ENCODE data around the gene ZFPL1.
A peak's percentile ranks its signal among the peaks of the same experiment; 100 is the strongest.

Gene ZFPL1

DNA sequence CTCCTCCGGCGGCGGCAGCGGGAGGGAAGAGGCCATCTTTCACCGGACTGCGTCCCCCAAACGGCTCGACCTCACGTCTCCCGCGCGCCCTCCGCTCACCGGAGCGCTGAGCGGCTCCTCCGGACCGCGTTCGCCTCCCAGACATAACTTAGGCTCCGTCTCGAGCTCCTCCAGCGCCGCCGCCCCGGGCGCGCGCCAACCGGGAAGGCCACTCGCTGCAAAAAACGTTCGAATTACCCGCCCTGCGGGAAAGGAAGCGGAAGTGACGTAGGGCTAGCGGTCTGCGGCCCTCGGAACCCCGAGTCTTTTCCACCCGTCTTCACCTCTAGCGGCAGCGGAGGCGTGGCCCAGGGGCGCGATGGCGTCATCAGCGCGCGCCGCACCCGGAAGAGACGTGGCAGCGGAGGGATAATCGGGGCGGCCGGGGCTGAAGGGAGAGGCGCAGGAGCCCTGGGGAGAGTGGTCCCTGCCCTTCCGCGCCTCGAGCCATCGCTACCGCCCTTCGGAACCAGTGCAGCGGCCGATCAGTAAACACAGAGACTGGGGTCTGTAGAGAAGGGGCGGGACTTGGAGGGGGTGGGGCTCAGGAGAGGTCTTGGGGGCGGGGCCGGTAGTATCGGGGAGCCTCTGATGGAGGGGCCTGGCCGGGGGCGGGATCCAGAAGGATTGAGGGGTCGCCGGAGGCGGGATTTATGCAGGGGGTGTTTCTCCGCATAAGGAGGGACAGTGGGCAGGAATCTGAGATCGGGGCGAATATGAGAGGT lies at the start of gene ZFPL1, which contains the start of gene CDCA5:
ZFPL1 (plus strand) TSS at position 389 of the 764 bp plus-strand sequence. CDS start 477 bp downstream, outside the sequence.
CDCA5 (minus strand) TSS at position 207 of the 764 bp plus-strand sequence; CDS start at position 145, 62 bp downstream.
- DNase-seq (ENCODE audit: insufficient read length, low spot score) (peak; percentile 98), FAIRE-seq (peak; percentile 76)

- DNase-seq (ENCODE audit: insufficient read length, low spot score) (no peak), FAIRE-seq (no peak)
These were observed 49.6 kb upstream of the ZFPL1 start for GRCh38 chr11:65034423-65034822.

DNA sequence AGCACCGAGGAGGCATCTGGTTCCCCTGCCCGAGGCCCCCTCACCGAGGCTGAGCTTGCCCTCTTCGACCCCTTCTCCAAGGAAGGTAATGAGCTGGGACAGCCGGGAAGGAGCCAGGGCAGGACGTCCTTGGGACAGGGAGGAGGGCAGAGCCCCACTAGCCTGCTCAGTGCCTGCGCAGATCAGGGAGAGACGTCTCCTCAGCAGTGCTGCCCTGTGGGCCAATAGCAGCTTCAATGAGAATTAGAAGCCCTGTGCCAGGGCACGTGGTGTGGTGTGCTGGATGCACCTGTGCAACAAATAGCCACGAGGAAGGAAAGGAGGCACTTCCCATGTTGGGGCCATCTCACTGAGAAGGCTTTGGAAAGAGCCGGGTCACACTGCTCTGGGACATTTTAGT lies 48.4 kb upstream of the ZFPL1 start:
- FAIRE-seq: no peak

DNA sequence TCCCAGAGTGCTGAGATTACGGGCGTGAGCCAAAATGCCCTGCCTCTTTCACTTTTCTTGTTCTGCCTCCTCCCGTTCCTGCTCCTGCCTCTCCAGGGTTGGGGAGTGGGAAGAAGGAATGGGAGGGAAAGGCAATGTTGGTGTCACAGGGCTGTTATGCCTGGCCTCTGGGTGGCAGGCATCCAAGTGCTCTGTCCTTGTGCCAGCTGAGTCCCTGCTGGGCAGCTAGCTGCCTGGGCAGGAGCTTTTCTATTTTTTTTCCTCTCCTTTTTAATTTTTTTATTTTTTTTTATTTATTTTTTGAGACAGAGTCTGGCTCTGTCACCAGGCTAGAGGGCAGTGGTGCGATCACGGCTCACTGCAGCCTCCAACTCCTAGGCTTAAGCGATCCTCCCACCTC lies 47.1 kb upstream of the ZFPL1 start:
- FAIRE-seq: no peak
- no peak for DNase-seq (ENCODE audit: insufficient read length, low spot score)

More for the DNA sequence above, 48.4 kb upstream of the ZFPL1 start:
- no peak for DNase-seq (ENCODE audit: insufficient read length, low spot score)

DNA sequence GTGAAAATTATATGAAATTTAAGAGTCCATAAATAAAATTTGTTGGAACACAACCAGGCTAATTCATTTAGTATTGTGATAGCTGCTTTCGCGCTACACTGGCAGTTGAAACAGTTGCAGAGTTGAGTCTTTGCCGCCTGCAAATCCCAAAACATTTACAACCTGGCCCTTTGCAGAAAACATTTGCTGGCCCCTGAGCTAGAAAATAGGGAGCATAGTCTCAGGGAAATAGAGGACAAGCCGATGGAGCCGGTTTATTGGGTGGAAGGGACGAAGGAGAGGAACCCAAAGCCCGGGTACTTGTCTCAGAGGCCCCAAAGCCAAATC lies 43.5 kb upstream of the ZFPL1 start:
- no peak for FAIRE-seq

DNA sequence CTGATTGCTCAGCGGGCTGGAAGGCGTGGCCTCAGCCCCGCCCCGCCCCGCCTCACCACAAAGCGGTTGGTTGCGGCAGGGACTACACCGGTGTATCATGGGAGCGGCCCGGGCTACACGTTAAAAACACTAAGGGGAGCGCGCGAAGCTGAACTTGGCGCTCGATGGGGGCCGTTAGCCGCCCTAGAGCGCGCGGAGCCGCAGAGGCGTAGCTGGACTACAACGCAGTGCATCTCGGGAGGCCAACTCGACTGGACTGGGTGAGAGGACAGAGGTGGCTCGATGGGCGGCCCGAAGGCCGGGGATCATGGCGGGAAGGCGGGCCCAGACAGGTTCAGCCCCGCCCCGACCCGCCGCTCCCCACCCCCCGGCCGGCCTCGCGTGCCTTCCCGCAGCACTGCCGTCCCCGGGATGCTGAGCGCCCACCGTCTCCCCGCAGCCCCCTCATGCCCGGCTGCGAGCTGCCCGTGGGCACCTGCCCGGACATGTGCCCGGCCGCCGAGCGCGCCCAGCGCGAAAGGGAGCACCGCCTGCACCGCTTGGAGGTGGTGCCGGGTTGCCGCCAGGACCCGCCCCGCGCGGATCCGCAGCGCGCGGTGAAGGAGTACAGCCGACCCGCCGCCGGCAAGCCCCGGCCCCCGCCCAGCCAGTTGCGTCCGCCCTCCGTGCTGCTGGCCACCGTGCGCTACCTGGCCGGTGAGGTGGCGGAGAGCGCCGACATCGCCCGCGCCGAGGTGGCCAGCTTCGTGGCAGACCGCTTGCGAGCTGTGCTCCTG lies 43.0 kb upstream of the ZFPL1 start, which contains the start of gene SAC3D1:
SAC3D1 (plus strand) TSS at position 364 of the 776 bp plus-strand sequence; CDS start at position 447, 83 bp downstream.
- peak; percentile 97 for FAIRE-seq

More for the DNA sequence above, 43.5 kb upstream of the ZFPL1 start:
- DNase-seq (ENCODE audit: insufficient read length, low spot score): no peak

DNA sequence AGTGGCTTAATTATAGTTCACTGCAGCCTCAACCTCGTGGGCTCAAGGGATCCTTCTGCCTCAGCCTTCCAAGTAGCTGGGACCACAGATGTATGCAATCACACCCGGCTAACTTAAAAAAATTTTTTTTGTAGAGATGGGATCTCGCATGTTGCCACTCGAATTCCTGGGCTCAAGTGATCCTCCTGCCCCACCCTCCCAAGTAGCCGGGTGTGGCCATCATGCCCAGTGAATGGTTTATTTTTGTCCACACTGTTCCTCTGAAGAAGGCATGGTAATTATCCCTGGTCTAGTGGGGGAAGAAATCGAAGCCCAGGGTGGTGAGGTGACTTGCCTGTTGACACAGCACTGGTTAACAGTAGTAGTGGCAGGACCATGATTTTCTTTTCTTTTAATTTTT lies 41.1 kb upstream of the ZFPL1 start:
- no peak for DNase-seq (ENCODE audit: insufficient read length, low spot score)
- FAIRE-seq: no peak

More for the DNA sequence above, 43.0 kb upstream of the ZFPL1 start, which contains the start of gene SAC3D1:
- peak; percentile 97 for DNase-seq (ENCODE audit: insufficient read length, low spot score)

- DNase-seq (ENCODE audit: insufficient read length, low spot score) (no peak), FAIRE-seq (no peak)
These were observed 40.0 kb upstream of the ZFPL1 start for GRCh38 chr11:65043881-65044501.

DNA sequence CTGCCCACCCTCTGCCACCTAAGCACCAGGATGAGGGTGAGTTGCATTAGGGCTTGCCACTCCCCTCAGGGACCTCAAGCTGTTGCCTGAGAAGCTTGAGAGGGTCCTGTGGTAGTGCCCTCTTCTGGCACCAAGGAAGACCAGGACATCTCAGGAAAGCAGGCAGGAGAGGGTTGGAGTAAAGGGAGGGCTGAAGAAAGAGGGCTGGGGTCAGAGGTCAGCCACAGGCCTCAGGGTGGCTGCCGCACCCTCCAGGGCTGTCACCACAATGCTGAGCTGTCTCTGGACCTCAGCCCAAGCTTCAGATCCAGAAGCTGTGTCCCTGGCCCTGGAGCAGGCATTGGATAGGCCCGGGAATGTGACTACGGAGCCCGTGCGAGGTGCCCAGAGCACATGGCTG lies 39.0 kb upstream of the ZFPL1 start:
- DNase-seq (ENCODE audit: insufficient read length, low spot score) (no peak), FAIRE-seq (no peak)

DNA sequence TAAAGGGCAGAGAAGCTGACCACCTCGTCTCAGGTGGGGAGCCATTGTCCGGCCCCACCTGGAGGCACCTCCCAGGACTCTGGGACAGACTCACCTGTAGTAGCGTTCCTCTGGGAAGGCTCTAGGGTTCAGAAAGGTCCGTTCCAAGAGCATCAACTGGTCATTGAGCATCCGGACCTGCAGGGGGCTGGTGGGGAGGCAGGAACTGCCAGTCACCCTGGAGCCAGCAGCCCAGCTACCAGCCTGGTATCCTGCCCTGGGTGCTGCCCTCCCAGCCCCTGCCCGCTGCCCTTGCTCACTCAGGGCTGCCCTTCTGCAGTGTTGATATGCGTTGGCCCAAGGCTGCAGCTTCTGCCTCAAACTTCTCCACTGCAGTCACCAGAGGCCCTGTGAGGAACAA lies 38.3 kb upstream of the ZFPL1 start:
- FAIRE-seq: no peak
- no peak for DNase-seq (ENCODE audit: insufficient read length, low spot score)

DNA sequence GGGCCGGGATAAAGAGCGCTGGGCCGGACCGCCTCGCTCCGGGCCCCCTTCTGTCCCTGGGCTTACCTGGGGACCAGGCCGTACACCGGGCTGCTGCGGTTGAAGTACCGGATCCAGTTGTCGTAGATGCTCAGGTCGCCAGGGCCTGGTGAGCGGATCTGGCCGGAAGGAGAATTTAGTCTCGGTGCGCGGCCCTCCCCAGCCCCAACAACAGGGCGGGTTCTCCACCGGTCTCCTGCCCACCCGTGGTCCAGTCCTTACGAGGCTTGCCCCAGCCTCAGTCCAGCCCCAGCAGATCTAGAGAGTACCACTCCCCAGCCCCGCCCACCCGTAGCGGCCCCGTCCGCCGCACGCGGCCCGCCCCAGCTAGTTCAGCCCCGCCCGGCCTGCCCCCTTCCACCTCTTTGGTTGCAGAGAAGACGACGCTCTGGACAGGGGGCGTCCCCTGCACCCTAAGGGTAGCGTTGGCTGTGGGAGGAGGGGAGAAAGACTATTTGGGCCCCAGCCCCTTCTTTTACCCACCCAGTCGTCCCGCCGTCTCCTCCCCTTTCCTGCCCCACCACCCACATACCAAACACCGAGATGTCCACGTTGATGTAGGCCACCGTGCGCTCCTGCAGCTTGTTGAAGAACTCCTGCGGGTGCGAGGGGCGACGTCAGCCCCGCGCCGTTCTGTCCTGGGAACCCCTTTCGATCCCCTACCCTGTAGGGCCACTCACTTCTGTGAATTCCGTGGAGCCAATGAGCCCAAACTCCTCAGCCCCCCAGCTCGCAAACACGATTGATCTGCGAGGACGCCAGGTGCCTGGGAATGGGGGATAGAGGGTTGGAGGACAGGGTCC lies 36.2 kb upstream of the ZFPL1 start:
- no peak for DNase-seq (ENCODE audit: insufficient read length, low spot score)
- FAIRE-seq: no peak

DNA sequence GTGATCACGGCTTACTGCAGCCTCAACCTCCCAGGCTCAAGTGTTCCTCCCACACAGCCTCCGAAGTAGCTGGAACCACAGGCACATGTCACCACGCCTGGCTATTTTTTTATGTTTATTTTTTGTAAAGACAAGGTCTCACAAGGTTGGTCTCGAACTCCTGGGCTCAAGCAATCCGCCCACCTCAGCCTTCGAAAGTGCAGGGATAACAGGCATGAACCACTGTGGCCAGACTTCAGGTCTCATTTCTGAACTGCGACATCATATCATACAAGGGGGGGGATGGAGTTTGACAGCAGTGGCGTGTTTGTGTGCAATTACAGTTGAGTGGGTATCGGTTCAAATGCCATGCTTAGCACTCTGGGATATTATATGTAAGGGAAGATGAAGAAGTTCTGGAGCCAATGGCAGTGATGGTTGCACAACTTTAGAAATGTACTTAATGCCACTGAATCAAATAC lies 32.6 kb upstream of the ZFPL1 start:
- FAIRE-seq (no peak), DNase-seq (ENCODE audit: insufficient read length, low spot score) (no peak)

DNA sequence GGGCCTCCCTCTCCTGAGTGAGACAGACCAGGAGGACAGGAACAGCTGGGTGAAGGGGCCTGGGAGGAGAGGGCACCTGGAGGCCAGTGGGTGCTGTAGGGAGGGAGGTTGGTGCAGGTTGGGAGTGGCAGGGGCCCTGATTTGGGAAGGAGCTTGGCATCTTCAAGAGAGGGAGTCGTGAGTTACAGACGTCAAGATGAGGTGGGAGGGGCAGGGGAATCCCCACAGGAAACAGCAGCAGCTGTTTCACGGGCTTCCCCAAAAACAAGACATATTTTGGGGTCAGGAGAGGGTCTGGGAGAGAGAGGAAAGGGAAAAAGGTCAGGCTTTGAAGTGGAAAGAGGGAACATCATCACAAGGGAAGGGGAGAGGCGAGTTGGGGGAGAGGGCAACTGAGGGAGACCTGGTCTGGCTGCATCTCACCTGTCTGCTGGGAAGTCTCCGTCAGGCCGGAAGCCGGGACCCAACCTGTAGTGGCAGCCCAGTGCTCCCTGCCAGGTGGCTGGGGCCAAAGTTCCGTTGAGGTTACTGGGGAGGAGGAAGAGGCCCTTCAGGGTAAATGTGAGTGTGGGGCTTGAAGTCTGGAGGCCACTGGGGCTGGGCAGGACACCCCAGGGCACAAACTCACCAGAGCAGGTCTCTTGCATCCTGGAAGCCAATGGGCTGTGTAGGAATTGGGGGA lies 30.1 kb upstream of the ZFPL1 start:
- FAIRE-seq (no peak), DNase-seq (ENCODE audit: insufficient read length, low spot score) (no peak)

GRCh38 chr11:65055538-65055937 lies 28.5 kb upstream of the ZFPL1 start:
- DNase-seq (ENCODE audit: insufficient read length, low spot score) (no peak), FAIRE-seq (no peak)

DNA sequence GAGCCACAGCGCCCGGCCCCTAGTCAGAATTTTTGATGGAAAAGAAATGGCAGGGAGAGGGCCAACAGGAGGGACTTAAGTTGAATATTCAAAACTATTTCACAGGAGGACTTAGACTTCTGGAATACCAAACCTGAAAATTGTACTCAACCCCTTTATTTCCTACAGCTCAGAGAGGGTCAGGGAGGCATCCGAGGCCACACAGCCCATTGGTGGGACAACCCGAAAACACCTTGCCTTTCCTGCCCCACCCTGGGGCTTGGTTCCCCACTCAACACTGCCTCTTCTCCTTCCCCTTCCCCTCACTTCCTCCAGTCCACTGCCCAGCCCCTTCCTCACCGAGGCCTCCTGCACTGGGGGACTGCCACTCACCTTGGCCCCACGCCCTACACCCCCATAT lies 27.0 kb upstream of the ZFPL1 start:
- no peak for FAIRE-seq
- no peak for DNase-seq (ENCODE audit: insufficient read length, low spot score)

- DNase-seq (ENCODE audit: insufficient read length, low spot score) (no peak), FAIRE-seq (no peak)
These were observed 26.5 kb upstream of the ZFPL1 start for GRCh38 chr11:65057526-65057925.

DNA sequence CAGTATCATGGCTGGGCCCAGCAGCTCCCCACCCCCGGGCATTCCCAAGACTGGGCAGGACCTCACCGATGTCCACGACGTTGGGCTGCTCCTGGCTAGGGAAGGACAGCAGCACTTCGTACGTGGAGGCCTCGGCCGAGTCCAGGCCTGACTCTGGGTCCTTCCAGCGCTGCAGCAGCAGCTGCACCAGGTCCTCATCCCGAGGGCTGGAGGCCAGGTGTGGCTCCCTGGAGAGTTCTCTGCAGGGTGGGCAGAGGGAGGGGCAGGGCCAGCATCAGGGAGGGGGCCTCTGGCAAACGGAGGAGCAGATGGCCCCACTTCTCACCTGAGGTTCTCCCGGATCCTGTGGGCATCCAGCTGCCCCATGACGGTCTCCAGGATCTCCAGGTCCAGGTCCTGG lies 26.0 kb upstream of the ZFPL1 start:
- FAIRE-seq (no peak), DNase-seq (ENCODE audit: insufficient read length, low spot score) (no peak)

DNA sequence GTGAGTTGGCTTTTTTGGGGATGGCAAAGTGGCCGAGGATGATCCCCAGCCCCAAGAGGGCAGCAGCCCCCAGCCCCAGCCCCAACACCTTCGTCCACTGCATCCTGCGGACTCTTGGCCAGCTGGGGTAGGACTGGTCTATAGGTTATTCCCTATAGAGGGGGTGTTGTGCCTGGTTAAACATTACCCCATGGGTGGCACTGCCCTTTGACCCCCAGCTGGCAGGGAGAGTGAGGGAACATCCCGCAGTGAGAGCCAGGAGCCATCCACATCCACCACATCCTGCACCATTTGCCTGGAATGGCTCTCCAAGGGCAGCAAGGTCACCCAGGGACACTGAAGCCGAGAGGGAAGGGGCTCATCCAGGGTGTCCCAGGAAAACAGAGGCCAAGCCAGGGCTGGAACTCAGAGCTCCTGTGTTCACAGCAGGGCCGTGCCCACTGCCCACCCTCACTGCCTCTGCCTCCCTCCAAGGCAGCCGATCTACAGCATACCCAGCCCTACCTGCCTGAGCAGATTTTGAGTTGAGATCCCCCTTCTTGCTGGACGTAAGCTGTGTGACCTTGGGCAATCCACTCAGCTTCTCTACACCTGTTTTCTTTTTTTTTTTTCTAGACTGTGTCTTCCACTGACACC lies 25.5 kb upstream of the ZFPL1 start, which contains the start of gene NAALADL1:
NAALADL1 (minus strand) TSS at position 135 of the 636 bp plus-strand sequence; CDS start at position 103, 32 bp downstream.
- FAIRE-seq (no peak), DNase-seq (ENCODE audit: insufficient read length, low spot score) (no peak)

GRCh38 chr11:65059523-65059922 lies 24.5 kb upstream of the ZFPL1 start:
- DNase-seq (ENCODE audit: insufficient read length, low spot score) (no peak), FAIRE-seq (no peak)
